ENCODE results near the gene GSN. TPM values are rescaled to one million over a fixed set of nuclear protein-coding genes. Genes with fewer than 3 reads are reported as not detected.

GSN gene
- polyA plus RNA-seq, 2 of the 4 experiments (the other 2 are of a cell fraction): 33.7 to 77.2 TPM

DNA sequence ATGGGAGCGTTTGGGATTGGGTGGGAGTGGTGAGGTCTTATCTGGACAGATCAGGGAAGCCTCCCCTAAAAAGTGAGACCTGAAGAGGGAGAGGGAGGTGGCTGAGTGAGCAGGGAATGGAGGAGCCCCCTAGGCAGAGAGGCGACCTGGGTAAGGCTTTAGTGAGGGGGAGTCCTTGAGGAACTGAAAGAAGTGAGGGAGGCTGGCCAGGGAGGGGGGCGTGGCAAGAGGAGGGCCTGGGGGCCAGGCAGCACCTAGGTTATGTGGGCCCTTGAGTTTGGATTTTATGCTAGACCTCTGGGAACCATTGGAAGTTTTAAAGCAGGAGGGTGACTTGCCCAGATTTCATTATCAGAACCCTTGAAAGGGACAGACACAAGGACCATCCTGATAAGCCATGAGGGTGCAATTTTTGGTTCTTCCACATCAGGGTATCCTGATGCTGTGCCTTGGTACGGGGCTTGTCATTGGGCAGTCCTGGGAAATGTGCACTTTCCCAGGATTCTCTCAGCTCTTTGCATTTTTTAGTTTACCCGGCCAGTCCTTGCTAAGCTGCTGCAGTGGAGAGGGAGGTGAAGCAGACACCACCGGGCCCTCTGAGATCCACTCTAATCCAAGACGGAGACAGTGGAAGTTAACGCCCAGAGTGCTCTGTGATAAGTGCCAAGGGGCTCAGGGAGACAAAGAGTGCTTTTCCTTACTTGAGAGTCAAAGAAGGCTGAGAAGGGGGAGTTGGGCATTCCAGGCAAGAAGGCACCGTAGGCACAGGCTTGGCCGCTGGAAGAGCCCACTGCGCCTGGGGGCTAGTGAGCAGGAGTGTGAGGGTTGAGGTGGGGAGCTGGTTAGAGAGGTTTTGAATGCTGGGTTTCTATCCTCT, 16.1 kb downstream of the GSN start:
- CTCF ChIA-PET: interaction anchor here (1.1 to 9.0 kb wide), 5 partner anchors 13 to 71 kb away, joined by 3 to 72 read pairs (median 4); no protein-coding TSS in a partner anchor
- Histone ChIP-seq H3K9me3 (no peaks in the 10 kb centered on the region), H3K4me1 (peaks cover 68% of the 10 kb centered on the region), H3K27ac (peak overlapping the region; percentile 92 to 93; a peak in 4 of 6 replicates), H3K4me2 (no peak overlapping the region), H3K4me3 (no peak overlapping the region)
- 77% methylated on average over 11 of the region's 11 CpGs for WGBS (ENCODE audit: missing lambda C conversion rate)
- no peak for ATAC-seq
- POLR2A ChIA-PET: interaction anchor here (1.5 kb wide), 1 partner anchor 16 kb away, joined by 5 read pairs; the partner anchor contains the start of gene GSN
- no peak for DNase-seq (ENCODE audit: low read depth in 1 of 2, low spot score in 1 of 2)
- FAIRE-seq: no peak
- no peak for TF ChIP-seq POLR2AphosphoS2 (conservative IDR thresholded peaks at IDR 0.05; ENCODE audit: low read length)
- TF ChIP-seq FOSL2 (IDR thresholded peaks at IDR 0.05): no peak
- TF ChIP-seq FOSL2 (CRISPR knock-in tag; IDR thresholded peaks at IDR 0.05): no peak

DNA sequence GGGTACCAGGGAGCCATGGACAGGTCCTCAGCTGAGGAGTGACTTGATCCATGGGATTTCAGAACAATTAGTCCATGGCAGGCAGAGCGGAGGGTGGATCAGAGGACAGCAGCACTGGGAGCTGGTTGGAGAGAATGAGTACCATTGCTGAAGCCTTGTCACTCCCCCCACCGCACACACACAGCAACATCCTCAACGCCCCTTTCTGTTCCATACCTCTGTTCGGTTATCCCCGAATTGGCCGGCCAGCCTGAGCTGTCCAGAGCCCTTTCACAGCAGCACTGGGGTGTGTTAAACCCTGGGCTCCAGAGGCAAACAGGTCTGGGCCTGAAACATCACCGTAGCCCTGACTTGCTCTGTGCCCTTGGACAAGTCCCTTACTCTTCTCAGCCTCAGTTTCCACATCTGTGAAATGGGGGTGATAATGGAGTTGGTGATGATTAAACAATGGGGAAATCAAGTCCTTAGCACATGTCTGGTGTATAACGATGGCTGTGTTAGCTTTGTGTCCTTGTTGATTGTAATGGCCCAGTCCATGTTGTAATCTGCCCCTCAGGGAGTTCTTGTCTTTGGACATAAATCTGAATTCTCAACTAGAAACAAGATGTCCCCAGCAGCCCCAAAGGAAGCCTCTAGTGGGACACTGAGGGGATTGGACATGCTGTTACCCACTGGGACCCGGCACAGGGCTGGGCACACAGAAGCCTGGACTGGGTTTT, 16.9 kb downstream of the GSN start:
- ChIA-PET POLR2A (interaction anchor here (1.5 kb wide), 1 partner anchor 17 kb away, joined by 5 read pairs; the partner anchor contains the start of gene GSN), CTCF (interaction anchor here (0.7 to 9.0 kb wide), 5 partner anchors 17 to 72 kb away, joined by 3 to 72 read pairs (median 4); partner anchors contain the start of gene GSN)
- no peak for DNase-seq (ENCODE audit: low read depth in 1 of 2, low spot score in 1 of 2)
- Histone ChIP-seq H3K27ac (peak overlapping the region; percentile 92 to 93; a peak in 5 of 6 replicates), H3K9me3 (no peaks in the 10 kb centered on the region), H3K4me1 (peaks cover 71% of the 10 kb centered on the region), H3K4me2 (no peak overlapping the region), H3K4me3 (no peak overlapping the region)
- ATAC-seq: no peak
- no peak for FAIRE-seq
- WGBS (ENCODE audit: missing lambda C conversion rate): 96% methylated on average over 9 of the region's 9 CpGs
- TF ChIP-seq EHMT2 (IDR thresholded peaks at IDR 0.05; ENCODE audit: low read depth) (no peak), HOXB5 (CRISPR knock-in tag; IDR thresholded peaks at IDR 0.05) (no peak), CBX2 (IDR thresholded peaks at IDR 0.05; ENCODE audit: borderline replicate concordance, low read depth) (no peak), HEYL (CRISPR knock-in tag; IDR thresholded peaks at IDR 0.05) (no peak), RARB (CRISPR knock-in tag; IDR thresholded peaks at IDR 0.05) (no peak), ESRRA (IDR thresholded peaks at IDR 0.05; ENCODE audit: borderline replicate concordance, low read length) (no peak), MYC (IDR thresholded peaks at IDR 0.05; ENCODE audit: borderline replicate concordance, low read length) (no peak), EP300 (IDR thresholded peaks at IDR 0.05) (no peak)

DNA sequence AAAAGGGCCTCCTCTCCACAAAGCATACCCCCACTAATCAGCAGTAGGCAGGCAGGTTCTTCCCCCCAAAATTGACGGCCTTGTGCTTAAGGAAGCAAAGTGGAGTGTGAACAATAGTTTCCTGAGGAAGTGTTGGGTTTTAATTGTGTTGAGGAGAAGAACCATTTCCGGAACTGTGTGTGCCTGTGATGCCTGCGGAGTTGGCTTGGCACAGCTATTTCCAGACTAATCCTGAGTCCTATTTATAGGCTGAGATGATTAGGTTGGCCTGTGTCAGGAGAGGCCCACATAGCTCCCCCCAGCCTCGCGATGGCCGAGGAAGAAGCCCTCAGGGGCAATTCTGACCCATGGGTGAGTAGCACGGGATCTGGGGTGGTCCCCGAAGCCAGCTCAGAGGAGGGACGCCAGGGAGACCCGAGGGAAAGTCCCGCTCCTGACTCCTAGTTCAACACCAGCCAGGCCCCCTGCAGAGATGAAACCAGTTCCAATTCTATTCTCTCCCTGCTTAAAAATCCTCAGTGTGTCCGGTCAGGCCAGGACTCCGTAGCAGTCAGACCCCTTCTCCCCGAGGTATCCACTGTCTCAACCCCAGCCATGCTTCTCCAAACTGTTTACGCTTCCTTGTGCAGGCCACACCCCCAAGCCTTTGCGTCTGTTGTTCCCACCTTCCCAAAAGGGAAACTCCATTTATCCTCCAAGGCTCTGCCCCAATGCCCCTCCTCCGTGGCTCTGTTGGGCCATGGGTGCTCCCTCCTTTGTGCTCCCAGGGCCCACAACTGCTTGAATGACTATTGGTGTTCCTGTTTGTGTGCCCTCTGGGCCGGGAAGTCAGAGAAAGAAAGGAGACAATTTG, 18.1 kb downstream of the GSN start:
- Histone ChIP-seq H3K4me1 (peaks cover 72% of the 10 kb centered on the region), H3K9me3 (no peaks in the 10 kb centered on the region), H3K4me2 (peak overlapping the region; percentile 91), H3K4me3 (peak overlapping the region; percentile 18; the same call in 1 of the 3 replicates), H3K27ac (peak overlapping the region; percentile 92 to 93)
- ATAC-seq (peak; percentile 35 to 56), FAIRE-seq (no peak), DNase-seq (ENCODE audit: low read depth in 1 of 2, low spot score in 1 of 2) (peak in 1 of 2 experiments; percentile 83)
- 36% methylated on average over 18 of the region's 18 CpGs for WGBS (ENCODE audit: missing lambda C conversion rate)
- POLR2A ChIA-PET: interaction anchor here (1.0 to 2.5 kb wide), 6 partner anchors 8 to 84 kb away, joined by 3 to 19 read pairs (median 5); partner anchors contain the start of genes GSN and RAB14
- TF ChIP-seq EHF (CRISPR knock-in tag; IDR thresholded peaks at IDR 0.05): peak; percentile 76; the same call in 1 of the 2 replicates
- 0 out of 2 replicates have a peak, but pooled peaks have one; percentile 10 for TF ChIP-seq HOXB5 (CRISPR knock-in tag; IDR thresholded peaks at IDR 0.05)
- no peak for TF ChIP-seq EHMT2 (IDR thresholded peaks at IDR 0.05; ENCODE audit: low read depth)
- CTCF ChIA-PET: interaction anchor here (1.0 to 9.0 kb wide), 10 partner anchors 8 to 153 kb away, joined by 3 to 72 read pairs (median 12); no protein-coding TSS in a partner anchor

DNA sequence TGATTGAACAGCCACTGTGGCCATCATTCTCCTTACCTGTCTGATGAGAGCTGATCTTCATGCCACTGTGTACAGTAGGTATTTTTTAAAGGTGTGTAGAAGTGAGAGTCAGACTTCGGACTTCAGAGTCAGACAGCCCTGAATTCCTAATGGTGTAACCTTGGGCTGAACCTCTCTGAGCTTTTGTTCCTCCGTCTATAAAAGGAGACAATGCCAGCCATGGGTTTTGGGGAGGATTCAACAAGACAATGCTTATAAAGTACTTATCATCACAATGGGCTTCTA, 18.7 kb downstream of the GSN start:
- DNase-seq (ENCODE audit: low read depth in 1 of 2, low spot score in 1 of 2) (no peak), FAIRE-seq (no peak), ATAC-seq (no peak; a peak in 2 of 6 replicates)
- Histone ChIP-seq H3K4me3 (peak overlapping the region; percentile 18; the same call in 1 of the 3 replicates), H3K27ac (peak overlapping the region; percentile 92 to 93), H3K4me1 (peaks cover 66% of the 10 kb centered on the region), H3K9me3 (no peaks in the 10 kb centered on the region), H3K4me2 (peak overlapping the region; percentile 91)
- ChIA-PET POLR2A (interaction anchor here (1.0 to 2.5 kb wide), 6 partner anchors 8 to 85 kb away, joined by 3 to 19 read pairs (median 5); partner anchors contain the start of genes GSN and RAB14), CTCF (interaction anchor here (0.8 to 9.0 kb wide), 13 partner anchors 9 to 153 kb away, joined by 3 to 72 read pairs (median 11); partner anchors contain the start of gene RAB14)
- TF ChIP-seq RFX5 (IDR thresholded peaks at IDR 0.05) (no peak), ZNF302 (CRISPR knock-in tag; IDR thresholded peaks at IDR 0.05) (peak; percentile 23; the same call in 1 of the 2 replicates), CBX2 (IDR thresholded peaks at IDR 0.05; ENCODE audit: borderline replicate concordance, low read depth) (no peak), RCOR1 (IDR thresholded peaks at IDR 0.05; ENCODE audit: low read depth, low read length) (no peak), ZSCAN20 (CRISPR knock-in tag; IDR thresholded peaks at IDR 0.05) (peak; percentile 57; the same call in 1 of the 2 replicates), EHMT2 (IDR thresholded peaks at IDR 0.05; ENCODE audit: low read depth) (no peak), HDAC2 (IDR thresholded peaks at IDR 0.05) (no peak), ATOH8 (CRISPR knock-in tag; IDR thresholded peaks at IDR 0.05; ENCODE audit: low read depth) (no peak), KDM5A (IDR thresholded peaks at IDR 0.05) (no peak)
- WGBS (ENCODE audit: missing lambda C conversion rate): 7% methylated on average over 2 of the region's 2 CpGs

Measured in A549 (cell line).